Measurements from ENCODE around the gene FYN. TPM values are rescaled to one million over a fixed set of nuclear protein-coding genes. Genes with fewer than 3 reads are reported as not detected.

FYN gene
- total RNA-seq, 1 donor, result 106 TPM

DNA sequence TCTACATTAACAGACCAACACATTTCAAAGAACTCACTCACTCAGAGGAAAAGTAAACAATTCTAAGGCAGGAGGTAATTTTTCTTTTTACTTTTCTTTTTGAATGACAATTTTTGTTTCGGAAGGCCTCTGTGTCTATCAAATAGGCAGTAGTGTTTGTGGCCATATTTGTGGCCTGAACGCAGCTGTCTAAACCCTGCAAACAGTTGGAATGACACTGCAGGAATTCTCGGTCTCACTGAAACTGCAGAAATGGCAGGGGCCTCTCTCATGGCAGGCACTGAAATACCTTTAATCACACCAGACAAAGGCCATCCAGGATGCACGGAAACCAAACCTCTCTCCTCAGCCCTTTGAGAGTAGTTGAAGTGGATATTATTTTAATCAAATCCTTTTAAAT lies 30.4 kb downstream of the FYN start:
- no peak for DNase-seq (ENCODE audit: insufficient read length, low spot score, missing footprints)
- Histone ChIP-seq H3K27ac (ENCODE audit: low read depth, low read length) (peak overlapping the region; percentile 91), H3K4me1 (ENCODE audit: insufficient read depth, low read length) (peaks cover 41% of the 10 kb centered on the region), H2AFZ (ENCODE audit: low read length) (no peak overlapping the region), H3K27me3 (ENCODE audit: insufficient read depth, low read length) (no peaks in the 10 kb centered on the region), H3K36me3 (ENCODE audit: insufficient read depth, low read length) (peaks cover 6% of the 10 kb centered on the region), H4K20me1 (ENCODE audit: insufficient read depth, low read length) (peaks cover 15% of the 10 kb centered on the region), H3K4me2 (ENCODE audit: insufficient read depth, low read length) (peak overlapping the region; percentile 56), H3K9me3 (ENCODE audit: low read depth, low read length) (no peaks in the 10 kb centered on the region), H3K4me3 (ENCODE audit: insufficient read depth, low read length) (peak overlapping the region; percentile 15), H3K79me2 (ENCODE audit: insufficient read depth, low read length) (peaks cover 77% of the 10 kb centered on the region)
- TF ChIP-seq, protein P1, sequence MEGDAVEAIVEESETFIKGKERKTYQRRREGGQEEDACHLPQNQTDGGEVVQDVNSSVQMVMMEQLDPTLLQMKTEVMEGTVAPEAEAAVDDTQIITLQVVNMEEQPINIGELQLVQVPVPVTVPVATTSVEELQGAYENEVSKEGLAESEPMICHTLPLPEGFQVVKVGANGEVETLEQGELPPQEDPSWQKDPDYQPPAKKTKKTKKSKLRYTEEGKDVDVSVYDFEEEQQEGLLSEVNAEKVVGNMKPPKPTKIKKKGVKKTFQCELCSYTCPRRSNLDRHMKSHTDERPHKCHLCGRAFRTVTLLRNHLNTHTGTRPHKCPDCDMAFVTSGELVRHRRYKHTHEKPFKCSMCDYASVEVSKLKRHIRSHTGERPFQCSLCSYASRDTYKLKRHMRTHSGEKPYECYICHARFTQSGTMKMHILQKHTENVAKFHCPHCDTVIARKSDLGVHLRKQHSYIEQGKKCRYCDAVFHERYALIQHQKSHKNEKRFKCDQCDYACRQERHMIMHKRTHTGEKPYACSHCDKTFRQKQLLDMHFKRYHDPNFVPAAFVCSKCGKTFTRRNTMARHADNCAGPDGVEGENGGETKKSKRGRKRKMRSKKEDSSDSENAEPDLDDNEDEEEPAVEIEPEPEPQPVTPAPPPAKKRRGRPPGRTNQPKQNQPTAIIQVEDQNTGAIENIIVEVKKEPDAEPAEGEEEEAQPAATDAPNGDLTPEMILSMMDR (IDR thresholded peaks at IDR 0.05; ENCODE audit: extremely low read depth, low read depth, low read length), result no peak

DNA sequence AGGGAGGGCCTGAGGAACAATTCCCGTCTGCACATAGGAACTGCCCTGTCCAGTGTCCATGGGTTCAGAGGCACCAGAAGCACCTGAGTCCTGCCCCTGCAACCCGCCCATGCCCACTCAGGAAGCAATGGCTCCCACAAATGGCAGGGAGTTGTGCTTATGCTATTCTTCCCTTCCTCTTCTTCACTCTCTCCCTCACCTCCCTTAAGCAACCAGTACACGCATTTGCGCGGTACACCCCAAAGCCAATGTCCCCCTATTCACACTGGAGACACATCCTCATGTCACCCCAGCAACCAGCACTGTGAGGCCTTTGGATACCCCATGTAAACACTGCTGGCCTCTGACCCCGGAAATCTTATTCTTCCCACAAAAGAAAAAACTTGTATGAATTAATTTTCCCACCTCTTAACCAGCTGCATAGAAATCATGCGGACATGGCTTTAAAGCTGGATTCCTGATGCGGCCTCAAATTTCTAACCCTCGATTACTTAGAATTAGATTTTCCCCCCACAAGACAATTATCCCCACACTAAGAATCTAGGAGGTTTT lies 30.9 kb downstream of the FYN start:
- DNase-seq (ENCODE audit: insufficient read length, low spot score, missing footprints), result no peak
- Histone ChIP-seq H3K4me3 (ENCODE audit: insufficient read depth, low read length) (peak overlapping the region; percentile 7), H2AFZ (ENCODE audit: low read length) (no peak overlapping the region), H3K27ac (ENCODE audit: low read depth, low read length) (peak overlapping the region; percentile 91), H3K36me3 (ENCODE audit: insufficient read depth, low read length) (peaks cover 6% of the 10 kb centered on the region), H3K9me3 (ENCODE audit: low read depth, low read length) (no peaks in the 10 kb centered on the region), H3K27me3 (ENCODE audit: insufficient read depth, low read length) (no peaks in the 10 kb centered on the region), H4K20me1 (ENCODE audit: insufficient read depth, low read length) (peaks cover 15% of the 10 kb centered on the region), H3K4me1 (ENCODE audit: insufficient read depth, low read length) (peaks cover 41% of the 10 kb centered on the region), H3K4me2 (ENCODE audit: insufficient read depth, low read length) (peak overlapping the region; percentile 56), H3K79me2 (ENCODE audit: insufficient read depth, low read length) (peaks cover 77% of the 10 kb centered on the region)
- TF ChIP-seq, protein P1 (IDR thresholded peaks at IDR 0.05; ENCODE audit: extremely low read depth, low read depth, low read length), result no peak

DNA sequence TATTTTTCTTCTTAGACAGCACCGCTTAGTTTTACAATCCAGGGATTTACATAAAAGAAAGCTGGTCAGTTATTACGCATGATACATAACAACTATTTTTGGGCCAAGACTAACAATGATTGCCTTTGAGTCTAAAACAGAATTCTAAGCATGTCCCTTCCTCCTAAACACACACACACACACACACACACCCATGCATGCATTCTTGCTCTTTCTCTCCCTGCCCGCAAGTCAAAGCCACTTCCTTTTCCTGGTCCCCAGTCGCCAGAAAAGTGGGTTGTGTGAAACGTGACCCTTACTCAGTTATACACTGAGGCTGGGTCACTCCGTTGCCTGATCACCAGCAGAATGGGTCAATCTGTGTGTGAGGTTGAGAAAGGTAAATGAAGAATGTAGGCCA lies 31.4 kb downstream of the FYN start:
- H2AFZ ChIP-seq (ENCODE audit: low read length), result no peak overlapping the region
- peak; percentile 79 for DNase-seq (ENCODE audit: insufficient read length, low spot score, missing footprints)
- no peaks in the 10 kb centered on the region for H3K9me3 ChIP-seq (ENCODE audit: low read depth, low read length)
- H3K79me2 ChIP-seq (ENCODE audit: insufficient read depth, low read length), result peaks cover 74% of the 10 kb centered on the region
- no peak overlapping the region for H3K4me3 ChIP-seq (ENCODE audit: insufficient read depth, low read length)
- peaks cover 11% of the 10 kb centered on the region for H4K20me1 ChIP-seq (ENCODE audit: insufficient read depth, low read length)
- peaks cover 6% of the 10 kb centered on the region for H3K36me3 ChIP-seq (ENCODE audit: insufficient read depth, low read length)
- peaks cover 38% of the 10 kb centered on the region for H3K4me1 ChIP-seq (ENCODE audit: insufficient read depth, low read length)
- no peaks in the 10 kb centered on the region for H3K27me3 ChIP-seq (ENCODE audit: insufficient read depth, low read length)
- TF ChIP-seq, protein P1 (IDR thresholded peaks at IDR 0.05; ENCODE audit: extremely low read depth, low read depth, low read length), result no peak
- H3K4me2 ChIP-seq (ENCODE audit: insufficient read depth, low read length), result peak overlapping the region; percentile 56
- H3K27ac ChIP-seq (ENCODE audit: low read depth, low read length), result peak overlapping the region; percentile 91

DNA sequence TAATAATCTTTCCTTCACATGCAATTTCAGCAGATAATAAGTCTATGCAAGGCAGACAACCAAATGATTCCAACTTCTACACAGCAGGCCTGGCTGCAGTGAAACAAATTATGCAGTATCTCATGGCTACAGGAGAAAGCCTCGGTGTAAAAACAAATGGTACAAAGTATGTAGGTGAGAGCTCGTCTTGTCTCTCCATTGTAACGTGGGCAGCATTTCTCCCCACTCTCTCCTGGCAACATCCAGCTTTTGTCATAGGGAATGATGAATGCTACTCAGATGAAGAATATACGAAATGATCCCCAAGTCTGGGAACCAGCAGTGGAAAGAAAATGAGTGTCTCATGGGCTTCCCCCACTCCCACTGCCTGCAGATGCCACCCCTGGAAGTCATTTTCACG lies 32.4 kb downstream of the FYN start:
- Histone ChIP-seq H3K4me3 (ENCODE audit: insufficient read depth, low read length) (no peak overlapping the region), H3K4me1 (ENCODE audit: insufficient read depth, low read length) (peaks cover 35% of the 10 kb centered on the region), H3K9me3 (ENCODE audit: low read depth, low read length) (no peaks in the 10 kb centered on the region), H3K79me2 (ENCODE audit: insufficient read depth, low read length) (peaks cover 71% of the 10 kb centered on the region), H3K27ac (ENCODE audit: low read depth, low read length) (peak overlapping the region; percentile 91), H4K20me1 (ENCODE audit: insufficient read depth, low read length) (peaks cover 8% of the 10 kb centered on the region), H2AFZ (ENCODE audit: low read length) (no peak overlapping the region), H3K36me3 (ENCODE audit: insufficient read depth, low read length) (peaks cover 6% of the 10 kb centered on the region), H3K27me3 (ENCODE audit: insufficient read depth, low read length) (no peaks in the 10 kb centered on the region), H3K4me2 (ENCODE audit: insufficient read depth, low read length) (peak overlapping the region; percentile 56)
- DNase-seq (ENCODE audit: insufficient read length, low spot score, missing footprints), result no peak
- TF ChIP-seq, protein P1 (IDR thresholded peaks at IDR 0.05; ENCODE audit: extremely low read depth, low read depth, low read length), result no peak
